Stimulated activated naive CD4-positive, alpha-beta T cell (primary cell): ENCODE results near the gene GRK4.

Experiments
- DNase-seq, 6 experiments: peaks; one replicate each; lab custom pipeline; 2025; lab: John Stamatoyannopoulos, UW

Gene GRK4

GRCh38 chr4:3070709-3071500 is 107.5 kb downstream of the GRK4 start:
- DNase-seq = no peak

- no peak for DNase-seq
These were observed 108.4 kb downstream of the GRK4 start for GRCh38 chr4:3071811-3072210.

- peak in 1 of 6 experiments; percentile 34 for DNase-seq
These were observed 110.0 kb downstream of the GRK4 start for GRCh38 chr4:3073158-3074077.

GRCh38 chr4:3074078-3074845 is 110.9 kb downstream of the GRK4 start, which contains the start of the genes HTT and HTT-AS:
Gene HTT, plus strand, starts transcription at chr4:3074681. Its CDS starts 145 bp downstream, at chr4:3074826.
Gene HTT-AS, minus strand, starts transcription at chr4:3074538.
- peak; percentile 97 to 99 (median 98) for DNase-seq

- DNase-seq = peak in 5 of 6 experiments; percentile 32 to 60 (median 37)
These were observed 111.7 kb downstream of the GRK4 start for GRCh38 chr4:3074846-3075651.

GRCh38 chr4:3075652-3075981 is 112.2 kb downstream of the GRK4 start:
- DNase-seq = no peak

GRCh38 chr4:3077796-3078195 is 114.4 kb downstream of the GRK4 start:
- DNase-seq = no peak

- no peak for DNase-seq
These were observed 116.3 kb downstream of the GRK4 start for GRCh38 chr4:3079694-3080123.

GRCh38 chr4:3082925-3083515 is 119.6 kb downstream of the GRK4 start:
- DNase-seq = no peak

GRCh38 chr4:3083732-3084131 is 120.4 kb downstream of the GRK4 start:
- DNase-seq = no peak

GRCh38 chr4:3085948-3086670 is 122.7 kb downstream of the GRK4 start:
- DNase-seq = no peak

- DNase-seq = no peak
These were observed 123.9 kb downstream of the GRK4 start for GRCh38 chr4:3087115-3087797.
